Cardiac muscle cell (in vitro differentiated cells and primary cell): ENCODE results near the gene TARS1. TPM values are rescaled to one million over a fixed set of nuclear protein-coding genes. Genes with fewer than 3 reads are reported as not detected.

Experiments used
- DNase-seq, 2 donors: peaks; one replicate each; pipeline versions ENCODE4 v3.0.0 to v3.0.0-alpha.2; 2010 to 2017; ENCODE audit warnings: low read depth in 1 of 2, low spot score in 1 of 2
- H3K27ac ChIP-seq: fragments of 200-600 bp; sonication (generic); 2 replicates; pipeline ENCODE4 v1.5.1; 2016
- H3K27me3 ChIP-seq: fragments of 200-600 bp; sonication (generic); 2 replicates; pipeline ENCODE4 v1.6.0; 2016; ENCODE audit warnings: control low read depth
- H3K36me3 ChIP-seq: fragments of 200-600 bp; sonication (generic); 2 replicates; pipeline ENCODE4 v1.5.1; 2016; ENCODE audit warnings: control low read depth
- H3K4me1 ChIP-seq: fragments of 200-600 bp; sonication (generic); 2 replicates; pipeline ENCODE4 v1.8.1; 2017; ENCODE audit warnings: low read depth, mild to moderate bottlenecking, mixed run types
- H3K4me3 ChIP-seq: fragments of 200-600 bp; sonication (generic); 2 replicates; pipeline ENCODE4 v1.5.1; 2016; ENCODE audit warnings: mild to moderate bottlenecking
- H3K9me3 ChIP-seq: fragments of 200-600 bp; sonication (generic); 2 replicates; pipeline ENCODE4 v1.5.1; 2017; ENCODE audit warnings: low read depth, mild to moderate bottlenecking, control low read depth
- CTCF ChIP-seq: IDR thresholded peaks from 2 replicates; pipeline ENCODE4 v1.5.1; 2012; ENCODE audit warnings: low read depth, mild to moderate bottlenecking, low read length
- polyA plus RNA-seq: library from polyadenylated mRNA; unstranded; fragments of >200 nt; fragmentation: Nextera tagmentation; extraction: Ambion mirVana; gene quantifications from 2 replicates; pipeline ENCODE4 v1.2.1, GENCODE V29; 2016
- total RNA-seq: library from RNA; depleted of rRNA; stranded (reverse); fragments of >200 nt; gene quantifications from 2 replicates; pipeline ENCODE4 v1.2.3, GENCODE V29; 2016

The TARS1 gene
- total and polyA plus RNA-seq, 2 experiments from 2014 or later, result 80.5 to 80.8 TPM

- peaks cover 3% of the 10 kb centered on the region for H3K27me3 ChIP-seq
- peaks cover 6% of the 10 kb centered on the region for H3K4me1 ChIP-seq
- DNase-seq, result no peak
- no peaks in the 10 kb centered on the region for H3K9me3 ChIP-seq
- H3K27ac ChIP-seq, result no peak overlapping the region
- TF ChIP-seq CTCF, result no peak
- no peaks in the 10 kb centered on the region for H3K36me3 ChIP-seq
- no peak overlapping the region for H3K4me3 ChIP-seq
Measured at GRCh38 chr5:33417632-33418031, 23.1 kb upstream of the TARS1 start.

GRCh38 chr5:33420946-33421345, 19.8 kb upstream of the TARS1 start:
- H3K36me3 ChIP-seq, result no peaks in the 10 kb centered on the region
- no peak for DNase-seq
- H3K27me3 ChIP-seq, result no peaks in the 10 kb centered on the region

GRCh38 chr5:33422191-33422590, 18.6 kb upstream of the TARS1 start:
- Histone ChIP-seq H3K4me3 (no peak overlapping the region), H3K27ac (no peak overlapping the region), H3K4me1 (peaks cover 6% of the 10 kb centered on the region), H3K36me3 (no peaks in the 10 kb centered on the region), H3K27me3 (no peaks in the 10 kb centered on the region), H3K9me3 (no peaks in the 10 kb centered on the region)
- TF ChIP-seq CTCF, result no peak
- DNase-seq, result no peak

More at GRCh38 chr5:33420946-33421345, 19.8 kb upstream of the TARS1 start:
- H3K27ac ChIP-seq, result no peak overlapping the region
- no peaks in the 10 kb centered on the region for H3K9me3 ChIP-seq
- no peak overlapping the region for H3K4me3 ChIP-seq
- no peak for TF ChIP-seq CTCF
- peaks cover 6% of the 10 kb centered on the region for H3K4me1 ChIP-seq

- peak; percentile 14 to 66 for DNase-seq
- H3K27ac ChIP-seq, result no peak overlapping the region
- H3K4me3 ChIP-seq, result no peak overlapping the region
- H3K9me3 ChIP-seq, result no peaks in the 10 kb centered on the region
- peak; percentile 33 for TF ChIP-seq CTCF
- H3K27me3 ChIP-seq, result no peaks in the 10 kb centered on the region
- peaks cover 6% of the 10 kb centered on the region for H3K4me1 ChIP-seq
- no peaks in the 10 kb centered on the region for H3K36me3 ChIP-seq
Measured at GRCh38 chr5:33423018-33423630, 17.6 kb upstream of the TARS1 start.

- Histone ChIP-seq H3K9me3 (no peaks in the 10 kb centered on the region), H3K4me1 (peaks cover 4% of the 10 kb centered on the region), H3K27me3 (no peaks in the 10 kb centered on the region), H3K27ac (no peak overlapping the region), H3K36me3 (no peaks in the 10 kb centered on the region), H3K4me3 (no peak overlapping the region)
- no peak for TF ChIP-seq CTCF
- DNase-seq, result no peak
Measured at GRCh38 chr5:33425314-33425713, 15.5 kb upstream of the TARS1 start.
